AG09309 (cell line): Measurements from ENCODE around the gene CCT6A.
"Not testable (repeated sequence)": the region's sequence is repeated elsewhere in the genome, so short reads cannot be mapped to it uniquely, and the experiment has no call there.

ENCODE experiments used
- DNase-seq: peaks from one replicate; pipeline ENCODE4 v3.0.0-alpha.2; 2010; ENCODE audit warnings: low read depth
- H3K4me3 ChIP-seq: 2 replicates; pipeline ENCODE4 v1.5.1; 2011; ENCODE audit warnings: mild to moderate bottlenecking, low read depth, low read length, moderate library complexity; ENCODE audit not compliant: control insufficient read depth
- TF ChIP-seq, protein P1 (sequence below): IDR thresholded peaks from 2 replicates; pipeline ENCODE4 v1.5.1; 2011; ENCODE audit warnings: mild to moderate bottlenecking, low read depth, low read length, inconsistent platforms; ENCODE audit not compliant: insufficient read depth, control insufficient read depth; ENCODE audit errors: missing control alignments

CCT6A gene

GRCh38 chr7:56081626-56082340 lies 30.2 kb downstream of the CCT6A start:
- no peak overlapping the region for H3K4me3 ChIP-seq
- TF ChIP-seq, protein P1, sequence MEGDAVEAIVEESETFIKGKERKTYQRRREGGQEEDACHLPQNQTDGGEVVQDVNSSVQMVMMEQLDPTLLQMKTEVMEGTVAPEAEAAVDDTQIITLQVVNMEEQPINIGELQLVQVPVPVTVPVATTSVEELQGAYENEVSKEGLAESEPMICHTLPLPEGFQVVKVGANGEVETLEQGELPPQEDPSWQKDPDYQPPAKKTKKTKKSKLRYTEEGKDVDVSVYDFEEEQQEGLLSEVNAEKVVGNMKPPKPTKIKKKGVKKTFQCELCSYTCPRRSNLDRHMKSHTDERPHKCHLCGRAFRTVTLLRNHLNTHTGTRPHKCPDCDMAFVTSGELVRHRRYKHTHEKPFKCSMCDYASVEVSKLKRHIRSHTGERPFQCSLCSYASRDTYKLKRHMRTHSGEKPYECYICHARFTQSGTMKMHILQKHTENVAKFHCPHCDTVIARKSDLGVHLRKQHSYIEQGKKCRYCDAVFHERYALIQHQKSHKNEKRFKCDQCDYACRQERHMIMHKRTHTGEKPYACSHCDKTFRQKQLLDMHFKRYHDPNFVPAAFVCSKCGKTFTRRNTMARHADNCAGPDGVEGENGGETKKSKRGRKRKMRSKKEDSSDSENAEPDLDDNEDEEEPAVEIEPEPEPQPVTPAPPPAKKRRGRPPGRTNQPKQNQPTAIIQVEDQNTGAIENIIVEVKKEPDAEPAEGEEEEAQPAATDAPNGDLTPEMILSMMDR, result no peak
- no peak for DNase-seq

DNA sequence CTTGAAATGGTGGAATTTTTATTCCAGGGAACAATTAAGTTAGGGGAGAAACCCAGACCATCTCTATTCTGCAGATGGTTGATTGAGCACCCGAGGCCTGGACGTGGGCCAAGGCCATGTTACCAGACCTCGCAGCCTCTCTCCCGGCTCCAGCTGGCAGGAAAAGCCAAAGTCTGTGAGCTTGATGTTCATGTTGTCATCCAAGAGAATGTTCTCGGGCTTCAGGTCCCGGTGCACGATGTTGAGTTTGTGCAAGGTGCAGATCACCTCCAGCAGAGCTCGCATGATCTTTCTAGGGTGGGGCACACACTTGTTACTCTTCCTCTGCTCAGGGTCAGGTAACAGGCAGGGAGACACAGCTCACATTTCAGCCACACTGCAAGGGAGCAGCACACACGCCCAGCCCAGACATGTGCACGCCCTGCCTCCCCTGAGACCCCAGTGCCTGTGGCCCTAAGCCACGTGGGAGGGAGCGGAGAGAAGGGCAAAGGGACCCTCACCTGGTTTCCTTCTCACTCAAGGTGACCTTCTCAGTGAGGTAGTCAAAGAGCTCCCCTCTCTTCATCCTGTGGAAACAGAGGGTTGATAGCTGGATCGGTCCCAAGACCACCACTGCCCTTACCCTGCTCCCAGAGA lies 31.7 kb downstream of the CCT6A start:
- no peak overlapping the region for H3K4me3 ChIP-seq
- no peak for DNase-seq
- TF ChIP-seq, protein P1, result no peak

- H3K4me3 ChIP-seq, result no peak overlapping the region
- DNase-seq, result no peak
Observed at GRCh38 chr7:56086761-56087160, 35.2 kb downstream of the CCT6A start.

GRCh38 chr7:56087445-56087844 lies 35.9 kb downstream of the CCT6A start:
- TF ChIP-seq, protein P1, result no peak
- no peak for DNase-seq
- H3K4me3 ChIP-seq, result no peak overlapping the region

More at GRCh38 chr7:56086761-56087160, 35.2 kb downstream of the CCT6A start:
- TF ChIP-seq, protein P1, result no peak

- no peak overlapping the region for H3K4me3 ChIP-seq
- TF ChIP-seq, protein P1, result no peak
- no peak for DNase-seq
Observed at GRCh38 chr7:56091591-56091990, 40.0 kb downstream of the CCT6A start.

GRCh38 chr7:56092388-56092787 lies 40.8 kb downstream of the CCT6A start:
- not testable (repeated sequence) for H3K4me3 ChIP-seq, DNase-seq

DNA sequence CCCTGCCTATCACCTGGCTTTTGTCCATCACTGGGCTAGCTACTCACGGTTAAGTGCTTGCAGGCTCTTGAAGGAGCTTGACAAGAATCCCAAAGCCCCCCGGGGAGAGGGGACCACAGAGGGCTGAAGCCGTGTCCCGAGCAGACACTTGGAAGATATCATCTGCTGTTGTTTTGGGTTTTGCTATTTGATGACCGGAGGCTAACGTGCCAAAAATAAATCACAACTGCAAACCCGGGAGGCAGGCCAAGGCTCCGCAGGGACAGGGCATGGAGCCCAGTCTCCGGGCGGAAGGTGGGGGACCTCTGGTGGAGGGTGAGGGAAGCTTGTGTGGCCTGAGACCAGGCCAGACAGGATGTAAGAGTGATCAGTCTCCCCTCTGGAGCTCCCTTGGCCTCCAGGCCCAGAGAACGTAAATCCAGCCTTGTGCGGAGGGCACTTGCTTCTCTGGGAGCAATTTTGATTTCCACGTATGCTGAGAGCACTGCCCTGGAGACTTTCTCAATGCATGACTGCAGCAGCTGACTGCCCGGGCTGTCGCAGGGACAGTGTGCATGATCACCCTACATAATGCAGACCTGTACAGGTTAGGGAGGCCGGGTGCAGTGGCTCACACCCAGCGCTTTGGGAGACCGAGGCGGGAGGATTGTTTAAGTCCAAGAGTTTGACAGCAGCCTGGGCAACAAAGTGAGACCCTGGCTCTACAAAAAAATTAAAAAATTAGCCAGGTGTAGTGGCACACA lies 41.4 kb downstream of the CCT6A start, which contains the start of gene PHKG1:
Gene PHKG1 (minus strand): TSS at position 164 of the 743 bp plus-strand sequence. CDS start 4,011 bp downstream, outside the sequence.
- TF ChIP-seq, protein P1, result peak; percentile 77
- H3K4me3 ChIP-seq, result no peak within 1 kb of the TSS
- DNase-seq, result peak; percentile 72
